ENCODE measurements around the gene SLC25A26.
"Not testable (repeated sequence)": the region's sequence is repeated elsewhere in the genome, so short reads cannot be mapped to it uniquely, and the experiment has no call there.

The SLC25A26 gene

GRCh38 chr3:66410976-66411375 is 190.2 kb downstream of the SLC25A26 start:
- no peak for DNase-seq (ENCODE audit: low read depth in 2 of 2)

- no peak for DNase-seq (ENCODE audit: low read depth in 2 of 2)
These were observed 190.7 kb downstream of the SLC25A26 start for GRCh38 chr3:66411474-66411873.

GRCh38 chr3:66411961-66412887 is 191.4 kb downstream of the SLC25A26 start:
- no peak for DNase-seq (ENCODE audit: low read depth in 2 of 2)

GRCh38 chr3:66413151-66413751 is 192.4 kb downstream of the SLC25A26 start:
- DNase-seq (ENCODE audit: low read depth in 2 of 2), result no peak

GRCh38 chr3:66414846-66415245 is 194.0 kb downstream of the SLC25A26 start:
- DNase-seq (ENCODE audit: low read depth in 2 of 2), result no peak

- no peak for DNase-seq (ENCODE audit: low read depth in 2 of 2)
These were observed 195.1 kb downstream of the SLC25A26 start for GRCh38 chr3:66415867-66416428.

GRCh38 chr3:66416556-66417304 is 195.9 kb downstream of the SLC25A26 start:
- DNase-seq (ENCODE audit: low read depth in 2 of 2), result no peak

GRCh38 chr3:66418475-66418931 is 197.7 kb downstream of the SLC25A26 start:
- no peak for DNase-seq (ENCODE audit: low read depth in 2 of 2)

- no peak for DNase-seq (ENCODE audit: low read depth in 2 of 2)
These were observed 198.2 kb downstream of the SLC25A26 start for GRCh38 chr3:66419036-66419435.

- not testable (repeated sequence) for DNase-seq (ENCODE audit: low read depth in 2 of 2)
These were observed 200.3 kb downstream of the SLC25A26 start for GRCh38 chr3:66421144-66421543.

GRCh38 chr3:66421893-66422292 is 201.1 kb downstream of the SLC25A26 start:
- DNase-seq (ENCODE audit: low read depth in 2 of 2), result not testable (repeated sequence)

- no peak for DNase-seq (ENCODE audit: low read depth in 2 of 2)
These were observed 203.0 kb downstream of the SLC25A26 start for GRCh38 chr3:66423791-66424190.

- no peak for DNase-seq (ENCODE audit: low read depth in 2 of 2)
These were observed 204.2 kb downstream of the SLC25A26 start for GRCh38 chr3:66425032-66425431.

GRCh38 chr3:66425576-66426114 is 204.8 kb downstream of the SLC25A26 start:
- DNase-seq (ENCODE audit: low read depth in 2 of 2), result no peak

GRCh38 chr3:66426135-66426534 is 205.3 kb downstream of the SLC25A26 start:
- DNase-seq (ENCODE audit: low read depth in 2 of 2), result no peak

- no peak for DNase-seq (ENCODE audit: low read depth in 2 of 2)
These were observed 206.6 kb downstream of the SLC25A26 start for GRCh38 chr3:66427352-66427751.

- no peak for DNase-seq (ENCODE audit: low read depth in 2 of 2)
These were observed 207.2 kb downstream of the SLC25A26 start for GRCh38 chr3:66427951-66428474.
